Common myeloid progenitor, CD34-positive (primary cell): ENCODE data around the gene OGFOD2.

Experiments
- CTCF ChIA-PET: fragments of 350-600 bp; sonication (Branson Sonifier 250); formaldehyde crosslinking; loops from one replicate; lab custom pipeline; 2021; ENCODE audit warnings: antibody characterized with exemption; lab: Charles Lee
- POLR2A ChIA-PET: fragments of 350-600 bp; sonication (Branson Sonifier 250); formaldehyde crosslinking; loops from one replicate; lab custom pipeline; 2021; ENCODE audit warnings: antibody characterized with exemption; lab: Charles Lee
- DNase-seq, 3 donors: peaks; one replicate each; pipeline versions ENCODE4 v3.0.0 to v3.0.0-alpha.2; 2013
- H3K27ac ChIP-seq, 2 experiments: 1 replicate in 1 of 2; 2 replicates in 1 of 2; pipeline ENCODE4 v1.7.0; 2013; ENCODE audit warnings: inconsistent platforms in 2 of 2, low read length in 2 of 2, mild to moderate bottlenecking in 2 of 2, low read depth in 1 of 2, moderate library complexity in 1 of 2; ENCODE audit not compliant: severe bottlenecking in 2 of 2, insufficient read depth in 1 of 2, poor library complexity in 1 of 2
- H3K27me3 ChIP-seq, 5 experiments: replicated peaks in 2 of 5; 1 replicate in 3 of 5; 2 replicates in 2 of 5; pipeline versions ENCODE4 v1.6.1 to v1.7.0; 2013; ENCODE audit warnings: low read length in 4 of 5, mild to moderate bottlenecking in 2 of 5, moderate library complexity in 2 of 5, inconsistent platforms in 1 of 5; ENCODE audit not compliant: insufficient read depth in 5 of 5, control insufficient read depth in 4 of 5
- H3K36me3 ChIP-seq, 4 experiments: 1 replicate in 2 of 4; 2 replicates in 2 of 4; pipeline versions ENCODE4 v1.6.1 to v1.7.0; 2013; ENCODE audit warnings: low read length in 3 of 4, control low read depth in 1 of 4, mild to moderate bottlenecking in 1 of 4; ENCODE audit not compliant: control insufficient read depth in 4 of 4, insufficient read depth in 4 of 4
- H3K4me1 ChIP-seq, 4 experiments: 1 replicate in 3 of 4; 2 replicates in 1 of 4; pipeline versions ENCODE4 v1.6.1 to v1.7.1; 2013; ENCODE audit warnings: low read length in 3 of 4, mild to moderate bottlenecking in 3 of 4, control low read depth in 1 of 4, inconsistent platforms in 1 of 4, moderate library complexity in 1 of 4; ENCODE audit not compliant: control insufficient read depth in 4 of 4, insufficient read depth in 4 of 4; ENCODE audit errors: control extremely low read depth in 1 of 4
- H3K4me3 ChIP-seq, 7 experiments: 1 replicate in 4 of 7; 2 replicates in 3 of 7; pipeline versions ENCODE4 v1.5.1 to v1.7.0; 2013; ENCODE audit warnings: mild to moderate bottlenecking in 7 of 7, low read length in 6 of 7, moderate library complexity in 6 of 7, inconsistent platforms in 2 of 7, low read depth in 2 of 7, control low read depth in 1 of 7; ENCODE audit not compliant: insufficient read depth in 4 of 7, control insufficient read depth in 1 of 7; ENCODE audit errors: extremely low read depth in 1 of 7
- H3K9me3 ChIP-seq, 5 experiments: 1 replicate in 4 of 5; 2 replicates in 1 of 5; pipeline versions ENCODE4 v1.6.1 to v1.7.1; 2013; ENCODE audit warnings: low read length in 4 of 5, mild to moderate bottlenecking in 2 of 5, inconsistent platforms in 1 of 5, low read depth in 1 of 5, moderate library complexity in 1 of 5; ENCODE audit not compliant: control insufficient read depth in 4 of 5, insufficient read depth in 2 of 5; ENCODE audit errors: control extremely low read depth in 1 of 5
- WGBS: methylation state at CpG from one replicate; pipeline ENCODE4 v1.1.5; 2013; ENCODE audit not compliant: insufficient coverage; 5-methylcytosine and 5-hydroxymethylcytosine counted together

OGFOD2 gene

DNA sequence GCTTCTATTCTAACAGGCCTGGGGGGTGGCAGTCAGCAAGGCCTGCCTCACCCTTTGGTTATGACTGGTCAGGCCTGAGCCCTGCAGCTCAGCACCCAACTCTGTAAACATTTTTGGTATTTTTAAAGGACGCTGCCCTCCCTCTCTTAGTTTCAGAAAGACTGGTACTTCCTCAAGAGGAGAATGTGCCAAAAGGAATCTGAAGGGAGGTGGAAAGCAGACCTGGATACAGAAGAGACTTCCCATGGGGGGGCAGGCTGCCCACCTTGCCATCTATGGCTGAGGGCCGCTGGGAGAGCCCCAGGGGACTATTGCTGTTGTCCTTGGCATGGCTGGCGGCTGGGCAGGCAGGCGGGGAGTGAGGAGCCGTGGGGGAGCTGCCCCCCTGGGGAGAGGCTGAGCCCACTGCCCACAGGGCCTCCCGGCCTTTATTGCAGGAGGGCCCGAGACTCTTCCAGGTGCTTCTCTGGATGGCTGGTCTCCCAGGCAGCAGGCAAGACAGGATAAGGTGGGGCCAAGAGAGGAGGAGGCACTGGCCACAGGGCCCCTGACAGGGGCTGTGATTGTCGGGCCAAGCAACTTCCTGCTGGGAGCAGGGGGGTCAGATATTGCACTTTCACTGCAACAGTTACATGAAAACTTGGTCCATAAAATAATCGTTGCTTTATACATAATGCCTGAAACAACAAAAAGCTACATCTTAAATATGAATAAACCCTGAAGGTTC, 8.9 kb downstream of the OGFOD2 start:
- CTCF ChIA-PET: interaction anchor here (1.4 kb wide), 1 partner anchor 18 kb away, joined by 3 read pairs; the partner anchor contains the start of gene ABCB9
- Histone ChIP-seq H3K4me1 (peaks cover 3 to 64% (median 58%) of the 10 kb centered on the region in 4 experiments), H3K27ac (peak overlapping the region in 1 of 2 experiments; percentile 64), H3K27me3 (no peaks in the 10 kb centered on the region), H3K36me3 (peaks cover 0 to 50% (median 36%) of the 10 kb centered on the region in 4 experiments), H3K9me3 (no peaks in the 10 kb centered on the region), H3K4me3 (peak overlapping the region in 5 of 7 experiments; percentile 5 to 58 (median 47))
- DNase-seq: no peak
- POLR2A ChIA-PET: interaction anchor here (2.8 kb wide), 1 partner anchor 9 kb away, joined by 12 read pairs; the partner anchor contains the start of gene OGFOD2
- WGBS: 26% methylated on average over 8 of the region's 9 CpGs

DNA sequence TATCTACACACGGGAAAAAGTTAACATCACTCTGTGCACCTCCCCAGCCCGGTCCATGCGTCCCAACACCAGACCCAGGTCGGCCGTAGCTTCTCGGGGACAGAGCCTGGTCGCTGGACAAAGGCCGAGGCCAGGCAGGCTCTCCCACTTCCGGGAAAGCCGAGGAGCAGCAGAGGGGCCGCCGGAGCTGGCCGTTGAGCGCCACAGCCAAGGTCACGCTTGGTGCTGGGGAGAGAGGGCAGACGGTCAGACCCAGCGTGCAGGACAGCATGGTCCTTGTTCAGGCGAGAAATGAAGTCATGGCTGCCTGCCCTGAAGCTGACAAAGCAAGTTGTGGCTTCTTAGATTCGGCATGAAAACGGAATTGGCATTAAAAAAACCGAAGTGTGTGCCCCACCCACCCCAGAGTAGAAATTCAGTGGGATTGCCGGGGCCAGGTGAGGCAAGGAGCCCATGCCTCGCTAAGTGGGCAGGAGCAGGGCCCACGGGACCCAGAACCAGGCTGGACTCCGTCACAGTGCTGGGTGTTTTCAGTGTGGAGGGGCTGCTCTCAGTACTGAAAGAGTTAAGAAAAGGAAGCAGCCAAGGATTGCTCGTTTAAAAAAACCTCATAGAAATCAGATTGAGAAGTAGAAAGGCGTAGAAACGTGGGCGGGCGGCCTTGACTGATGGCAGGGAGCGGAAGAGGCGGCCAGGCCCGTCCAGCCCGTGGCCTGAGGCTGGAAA, 9.7 kb downstream of the OGFOD2 start:
- Histone ChIP-seq H3K4me3 (peak overlapping the region in 5 of 7 experiments; percentile 5 to 58 (median 47)), H3K27ac (peak overlapping the region in 1 of 2 experiments; percentile 59)

DNA sequence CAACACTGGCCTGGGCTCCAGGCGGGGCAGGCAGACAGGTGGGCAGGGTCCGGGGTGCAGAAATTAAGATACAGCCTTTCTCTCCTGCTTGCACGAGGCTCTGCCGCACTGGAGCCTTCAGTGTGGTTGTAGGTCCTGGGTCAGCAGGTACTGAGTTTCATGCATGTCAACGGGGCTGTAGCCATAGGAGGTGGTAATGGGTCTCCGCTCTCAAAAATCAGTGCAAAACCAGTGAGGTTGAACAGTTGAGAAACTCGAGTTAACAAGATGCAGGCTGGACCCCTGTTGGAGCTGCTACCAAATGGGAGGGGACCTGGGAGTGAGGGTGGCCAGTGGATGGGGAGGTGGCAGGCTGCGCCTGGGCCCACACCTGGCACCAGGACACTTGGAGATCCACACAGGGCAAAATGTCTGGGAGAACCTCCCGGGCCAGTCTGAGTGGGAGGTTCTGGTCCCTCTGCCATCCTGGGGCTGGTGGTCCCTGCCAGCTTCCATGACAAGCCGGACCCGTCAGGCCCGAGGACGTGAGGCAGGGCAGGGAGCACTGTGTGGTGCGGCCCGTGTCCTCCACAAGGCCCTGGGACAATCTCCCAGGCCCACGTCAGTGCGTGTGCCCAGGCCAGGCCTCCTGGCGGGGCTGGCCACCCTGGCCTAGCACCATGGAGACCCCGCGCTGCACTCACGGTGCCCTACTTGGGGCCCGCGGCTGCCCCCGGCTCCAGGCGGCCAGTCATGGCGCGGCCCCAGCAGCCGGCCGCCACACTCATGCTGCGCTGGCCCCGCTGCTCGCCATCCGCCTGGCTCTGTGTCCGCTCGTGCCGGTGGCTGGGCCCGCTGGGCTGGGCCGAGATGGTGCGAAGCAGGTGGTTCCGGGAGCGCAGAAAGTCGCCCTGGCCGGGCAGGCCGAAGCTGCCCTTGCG, 10.6 kb downstream of the OGFOD2 start:
- no peaks in the 10 kb centered on the region for H3K27me3 ChIP-seq
- peaks cover 0 to 56% (median 37%) of the 10 kb centered on the region in 4 experiments for H3K36me3 ChIP-seq
- peak overlapping the region in 1 of 2 experiments; percentile 59 for H3K27ac ChIP-seq
- ChIA-PET CTCF (no interaction called here), POLR2A (interaction anchor here (0.5 to 0.6 kb wide), 2 partner anchors 58 to 95 kb away, joined by 3 read pairs; no protein-coding TSS in a partner anchor)
- no peaks in the 10 kb centered on the region for H3K9me3 ChIP-seq
- 93% methylated on average over 44 of the region's 45 CpGs for WGBS
- peak overlapping the region in 2 of 7 experiments; percentile 47 to 58 for H3K4me3 ChIP-seq
- peaks cover 3 to 52% (median 45%) of the 10 kb centered on the region in 4 experiments for H3K4me1 ChIP-seq
- no peak for DNase-seq

More for the DNA sequence above, 9.7 kb downstream of the OGFOD2 start:
- DNase-seq: peak in 1 of 3 donors; percentile 46
- ChIA-PET CTCF (no interaction called here), POLR2A (interaction anchor here (2.8 kb wide), 1 partner anchor 10 kb away, joined by 12 read pairs; the partner anchor contains the start of gene OGFOD2)
- Histone ChIP-seq H3K9me3 (no peaks in the 10 kb centered on the region), H3K4me1 (peaks cover 3 to 56% (median 50%) of the 10 kb centered on the region in 4 experiments), H3K27me3 (no peaks in the 10 kb centered on the region), H3K36me3 (peaks cover 0 to 51% (median 37%) of the 10 kb centered on the region in 4 experiments)
- WGBS: 29% methylated on average over 34 of the region's 34 CpGs

DNA sequence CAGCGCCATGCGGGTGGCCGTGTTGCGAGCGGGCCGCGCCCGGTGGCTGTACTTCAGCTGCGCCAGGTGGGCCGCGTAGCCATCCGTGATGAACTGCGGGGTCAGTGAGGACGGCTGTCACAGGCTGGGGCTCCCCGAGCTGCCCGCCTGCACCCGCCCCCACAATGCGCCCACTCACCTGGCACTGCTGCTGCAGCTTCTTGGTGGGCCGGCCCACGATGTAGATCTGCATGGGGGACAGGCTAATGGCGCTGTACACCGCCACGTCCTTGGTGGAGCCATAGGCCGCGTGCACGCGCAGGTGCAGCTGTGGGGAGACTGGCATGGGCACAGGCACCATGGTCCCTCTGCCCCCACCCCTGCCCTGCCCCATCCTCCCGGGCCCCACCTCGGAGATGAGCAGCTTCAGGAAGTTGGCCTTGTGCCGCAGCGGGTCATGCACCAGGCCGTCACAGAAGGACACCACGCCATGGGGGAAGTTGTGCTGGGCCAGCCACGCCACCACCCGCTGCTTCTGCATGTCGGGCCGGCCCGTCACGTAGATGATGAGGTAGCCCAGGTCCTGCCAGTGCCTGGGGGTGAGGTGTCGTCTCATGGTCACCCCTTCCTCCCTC, 11.3 kb downstream of the OGFOD2 start:
- Histone ChIP-seq H3K4me1 (peaks cover 2 to 46% (median 41%) of the 10 kb centered on the region in 4 experiments), H3K27ac (no peak overlapping the region), H3K36me3 (peaks cover 0 to 59% (median 38%) of the 10 kb centered on the region in 4 experiments), H3K4me3 (no peak overlapping the region), H3K27me3 (no peaks in the 10 kb centered on the region), H3K9me3 (no peaks in the 10 kb centered on the region)
- CTCF ChIA-PET: interaction anchor here (1.2 kb wide), 1 partner anchor 23 kb away, joined by 3 read pairs; no protein-coding TSS in a partner anchor
- WGBS: 96% methylated on average over 32 of the region's 40 CpGs
- no peak for DNase-seq
- POLR2A ChIA-PET: interaction anchor here (0.5 to 0.6 kb wide), 2 partner anchors 57 to 96 kb away, joined by 3 read pairs; no protein-coding TSS in a partner anchor

DNA sequence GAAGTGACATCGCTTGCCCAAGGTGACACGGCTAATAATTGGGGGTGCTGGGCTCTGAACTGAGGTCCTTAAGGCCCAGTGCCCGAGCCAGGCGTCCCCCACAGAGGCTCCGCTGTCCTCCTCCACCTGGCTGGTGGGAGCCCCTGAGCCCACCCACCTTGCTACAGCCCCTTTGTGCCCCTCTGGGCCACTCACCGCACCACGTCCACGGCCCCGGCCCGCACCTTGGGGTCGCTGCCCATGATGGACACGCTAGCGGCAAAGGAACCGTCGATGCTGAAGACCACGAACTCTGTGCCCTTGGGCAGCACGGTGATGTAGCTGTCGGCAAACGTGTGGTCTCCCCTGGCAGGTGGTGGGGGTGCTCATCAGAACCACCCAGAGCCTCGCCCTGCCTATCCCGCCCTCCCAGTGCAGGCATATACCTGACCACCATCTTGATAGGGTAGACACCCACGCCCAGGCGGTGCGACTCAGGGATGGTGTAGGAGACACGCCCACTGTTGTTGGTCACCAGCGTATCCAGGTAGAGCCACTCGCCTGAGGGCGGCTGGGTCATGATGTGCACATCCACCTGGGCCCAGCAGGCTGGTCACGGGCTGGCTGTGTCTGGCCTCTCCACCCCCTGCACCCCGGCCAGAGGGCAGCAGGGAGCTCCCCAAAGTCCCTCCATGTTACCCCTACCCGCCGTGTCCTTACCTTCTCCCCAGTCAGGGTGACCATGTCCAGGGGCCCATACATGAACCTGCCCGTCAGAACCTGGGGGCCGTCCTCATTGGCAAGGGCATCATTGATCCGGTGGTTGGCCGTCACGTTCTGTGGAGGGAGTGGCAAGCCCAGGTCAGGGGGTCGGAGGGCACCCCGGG, 12.3 kb downstream of the OGFOD2 start:
- POLR2A ChIA-PET: no interaction called here
- H3K4me3 ChIP-seq: no peak overlapping the region
- WGBS: 98% methylated on average over 38 of the region's 39 CpGs
- no peaks in the 10 kb centered on the region for H3K9me3 ChIP-seq
- peaks cover 0 to 61% (median 40%) of the 10 kb centered on the region in 4 experiments for H3K36me3 ChIP-seq
- DNase-seq: no peak
- peaks cover 0 to 37% (median 32%) of the 10 kb centered on the region in 4 experiments for H3K4me1 ChIP-seq
- H3K27ac ChIP-seq: no peak overlapping the region
- H3K27me3 ChIP-seq: no peaks in the 10 kb centered on the region
- CTCF ChIA-PET: interaction anchor here (0.9 to 1.5 kb wide), 3 partner anchors 12 to 251 kb away, joined by 3 to 4 read pairs (median 3); partner anchors contain the start of gene OGFOD2
